ENCODE data around the gene VPS25.
"Not testable (repeated sequence)": the region's sequence is repeated elsewhere in the genome, so short reads cannot be mapped to it uniquely, and the experiment has no call there.

- not testable (repeated sequence) for TF ChIP-seq CTCF, EZH2 (IDR thresholded peaks at IDR 0.05)
These were observed 3.3 kb upstream of the VPS25 start for GRCh38 chr17:42769964-42770363.

Measured in neural progenitor cell (in vitro differentiated cells).